SHP77 (cell line): ENCODE measurements around the gene CNTNAP2.

Source experiments
- DNase-seq, 2 experiments: peaks; one replicate each; lab custom pipeline; 2025; lab: John Stamatoyannopoulos, UW

Gene CNTNAP2

GRCh38 chr7:146417176-146417575 lies 300.6 kb downstream of the CNTNAP2 start:
- DNase-seq = no peak

GRCh38 chr7:146423446-146423845 lies 306.8 kb downstream of the CNTNAP2 start:
- no peak for DNase-seq

- DNase-seq = no peak
Measured at GRCh38 chr7:146424084-146424483, 307.5 kb downstream of the CNTNAP2 start.

GRCh38 chr7:146433501-146433900 lies 316.9 kb downstream of the CNTNAP2 start:
- no peak for DNase-seq

- no peak for DNase-seq
Measured at GRCh38 chr7:146443102-146443501, 326.5 kb downstream of the CNTNAP2 start.

- no peak for DNase-seq
Measured at GRCh38 chr7:146449625-146450024, 333.0 kb downstream of the CNTNAP2 start.

GRCh38 chr7:146455091-146455655 lies 338.6 kb downstream of the CNTNAP2 start:
- DNase-seq = no peak

- DNase-seq = peak; percentile 17 to 27
Measured at GRCh38 chr7:146479040-146479439, 362.4 kb downstream of the CNTNAP2 start.

- DNase-seq = no peak
Measured at GRCh38 chr7:146486519-146486918, 369.9 kb downstream of the CNTNAP2 start.

GRCh38 chr7:146492017-146492416 lies 375.4 kb downstream of the CNTNAP2 start:
- no peak for DNase-seq

GRCh38 chr7:146494952-146495596 lies 378.5 kb downstream of the CNTNAP2 start:
- no peak for DNase-seq

GRCh38 chr7:146496657-146497056 lies 380.1 kb downstream of the CNTNAP2 start:
- no peak for DNase-seq

GRCh38 chr7:146499970-146500369 lies 383.4 kb downstream of the CNTNAP2 start:
- DNase-seq = no peak

GRCh38 chr7:146503844-146504243 lies 387.2 kb downstream of the CNTNAP2 start:
- DNase-seq = no peak

GRCh38 chr7:146510088-146510680 lies 393.6 kb downstream of the CNTNAP2 start:
- no peak for DNase-seq

- DNase-seq = no peak
Measured at GRCh38 chr7:146514304-146514703, 397.7 kb downstream of the CNTNAP2 start.

GRCh38 chr7:146528581-146528980 lies 412.0 kb downstream of the CNTNAP2 start:
- DNase-seq = no peak

- DNase-seq = no peak
Measured at GRCh38 chr7:146539836-146540235, 423.2 kb downstream of the CNTNAP2 start.

GRCh38 chr7:146542101-146542500 lies 425.5 kb downstream of the CNTNAP2 start:
- no peak for DNase-seq

GRCh38 chr7:146544748-146545147 lies 428.1 kb downstream of the CNTNAP2 start:
- DNase-seq = no peak

GRCh38 chr7:146548816-146549215 lies 432.2 kb downstream of the CNTNAP2 start:
- no peak for DNase-seq

- DNase-seq = peak; percentile 85 to 90
Measured at GRCh38 chr7:146554556-146554955, 438.0 kb downstream of the CNTNAP2 start.

- DNase-seq = peak in 1 of 2 experiments; percentile 21
Measured at GRCh38 chr7:146557971-146558469, 441.4 kb downstream of the CNTNAP2 start.
